Prostate gland (tissue), 2 donors: ENCODE results near the gene ENDOV.

Experiments used
- CTCF ChIP-seq, 4 experiments: fragments of 200-600 bp in 2 of 4; fragments of 450-650 bp in 2 of 4; sonication (generic) in 2 of 4; IDR thresholded peaks; 1 replicate in 3 of 4; 2 replicates in 1 of 4; pipeline ENCODE4 v1.5.1; 2016 to 2019; ENCODE audit warnings: antibody characterized with exemption in 4 of 4, mild to moderate bottlenecking in 2 of 4, moderate library complexity in 2 of 4
- POLR2AphosphoS5 ChIP-seq: sonication (generic); formaldehyde crosslinking; IDR thresholded peaks from one replicate; pipeline ENCODE4 v1.6.1; 2017; ENCODE audit warnings: antibody characterized with exemption

GRCh38 chr17:80409626-80410025 lies 5.3 kb upstream of the ENDOV start:
- TF ChIP-seq CTCF (IDR thresholded peaks at IDR 0.05) = no peak
- no peak for TF ChIP-seq POLR2AphosphoS5
